ENCODE measurements around the gene HECTD2. TPM values are rescaled to one million over a fixed set of nuclear protein-coding genes. Genes with fewer than 3 reads are reported as not detected.

The HECTD2 gene
- total and polyA plus RNA-seq, 7 donors: 2.4 to 29.3 (median 25.5) TPM

DNA sequence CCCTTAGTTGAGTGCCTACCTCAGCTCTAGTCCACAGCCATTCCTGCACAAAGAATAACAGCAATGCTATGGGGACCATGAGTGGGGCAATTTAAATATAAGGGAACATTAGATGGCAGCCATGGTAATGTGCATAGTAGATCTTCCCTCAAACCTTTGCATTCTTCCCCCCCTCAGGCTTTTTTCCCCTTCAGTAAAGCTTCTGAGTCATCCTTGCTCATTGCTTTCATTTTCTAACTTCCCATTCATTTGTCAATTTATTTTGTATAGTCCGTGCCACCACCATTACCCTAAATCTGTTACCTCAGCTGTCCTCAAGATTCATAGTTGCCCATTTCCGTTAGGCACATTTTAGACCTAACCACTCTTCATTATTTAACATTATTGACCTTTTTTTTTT lies 10.7 kb downstream of the HECTD2 start:
- TF ChIP-seq, protein P1, sequence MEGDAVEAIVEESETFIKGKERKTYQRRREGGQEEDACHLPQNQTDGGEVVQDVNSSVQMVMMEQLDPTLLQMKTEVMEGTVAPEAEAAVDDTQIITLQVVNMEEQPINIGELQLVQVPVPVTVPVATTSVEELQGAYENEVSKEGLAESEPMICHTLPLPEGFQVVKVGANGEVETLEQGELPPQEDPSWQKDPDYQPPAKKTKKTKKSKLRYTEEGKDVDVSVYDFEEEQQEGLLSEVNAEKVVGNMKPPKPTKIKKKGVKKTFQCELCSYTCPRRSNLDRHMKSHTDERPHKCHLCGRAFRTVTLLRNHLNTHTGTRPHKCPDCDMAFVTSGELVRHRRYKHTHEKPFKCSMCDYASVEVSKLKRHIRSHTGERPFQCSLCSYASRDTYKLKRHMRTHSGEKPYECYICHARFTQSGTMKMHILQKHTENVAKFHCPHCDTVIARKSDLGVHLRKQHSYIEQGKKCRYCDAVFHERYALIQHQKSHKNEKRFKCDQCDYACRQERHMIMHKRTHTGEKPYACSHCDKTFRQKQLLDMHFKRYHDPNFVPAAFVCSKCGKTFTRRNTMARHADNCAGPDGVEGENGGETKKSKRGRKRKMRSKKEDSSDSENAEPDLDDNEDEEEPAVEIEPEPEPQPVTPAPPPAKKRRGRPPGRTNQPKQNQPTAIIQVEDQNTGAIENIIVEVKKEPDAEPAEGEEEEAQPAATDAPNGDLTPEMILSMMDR (IDR thresholded peaks at IDR 0.05): no peak
- no peak for TF ChIP-seq EP300 (IDR thresholded peaks at IDR 0.05)
- no peak for TF ChIP-seq POLR2A (IDR thresholded peaks at IDR 0.05)
- TF ChIP-seq POLR2AphosphoS5 (IDR thresholded peaks at IDR 0.05): no peak
- no peaks in the 10 kb centered on the region for H3K36me3 ChIP-seq
- no peak overlapping the region for H3K4me3 ChIP-seq
- no peak for DNase-seq
- peaks cover 0 to 11% (median 9%) of the 10 kb centered on the region in 4 donors for H3K4me1 ChIP-seq
- intact Hi-C loops (cut with DNase I): no loop called here
- WGBS, 2 donors: 85 to 87% methylated on average over 2 of the region's 2 CpGs
- no peaks in the 10 kb centered on the region for H3K27me3 ChIP-seq
- no peak overlapping the region for H3K27ac ChIP-seq
- H3K9me3 ChIP-seq: no peaks in the 10 kb centered on the region

DNA sequence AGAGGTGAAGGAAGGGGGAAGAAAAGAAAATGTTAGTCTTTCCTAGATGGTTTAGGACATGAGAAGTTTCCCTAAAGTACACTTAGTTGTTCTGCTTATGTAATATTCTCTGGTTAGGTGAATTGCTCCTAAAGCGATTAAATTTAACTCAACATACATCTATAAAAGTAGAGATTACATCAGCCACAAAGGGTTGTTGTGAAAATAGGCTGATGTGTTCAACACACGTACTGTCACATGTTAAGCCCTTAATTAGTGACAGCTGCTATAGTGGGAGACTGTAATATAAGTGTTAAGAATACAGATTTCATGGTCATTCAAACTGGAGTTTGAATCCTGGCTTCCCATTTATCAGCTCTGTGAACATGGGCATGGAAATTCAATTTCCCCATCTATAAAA lies 12.8 kb downstream of the HECTD2 start:
- intact Hi-C loops (cut with DNase I): no loop called here
- WGBS, 2 donors: 51 to 82% methylated on average over 2 of the region's 2 CpGs
- DNase-seq: no peak
- no peak overlapping the region for H3K4me3 ChIP-seq
- H3K4me1 ChIP-seq: no peaks in the 10 kb centered on the region
- TF ChIP-seq EP300 (IDR thresholded peaks at IDR 0.05) (no peak), POLR2AphosphoS5 (IDR thresholded peaks at IDR 0.05) (no peak), POLR2A (IDR thresholded peaks at IDR 0.05) (no peak)
- TF ChIP-seq, protein P1 (IDR thresholded peaks at IDR 0.05): no peak
- no peak overlapping the region for H3K27ac ChIP-seq
- H3K9me3 ChIP-seq: no peaks in the 10 kb centered on the region
- no peaks in the 10 kb centered on the region for H3K36me3 ChIP-seq
- H3K27me3 ChIP-seq: no peaks in the 10 kb centered on the region

DNA sequence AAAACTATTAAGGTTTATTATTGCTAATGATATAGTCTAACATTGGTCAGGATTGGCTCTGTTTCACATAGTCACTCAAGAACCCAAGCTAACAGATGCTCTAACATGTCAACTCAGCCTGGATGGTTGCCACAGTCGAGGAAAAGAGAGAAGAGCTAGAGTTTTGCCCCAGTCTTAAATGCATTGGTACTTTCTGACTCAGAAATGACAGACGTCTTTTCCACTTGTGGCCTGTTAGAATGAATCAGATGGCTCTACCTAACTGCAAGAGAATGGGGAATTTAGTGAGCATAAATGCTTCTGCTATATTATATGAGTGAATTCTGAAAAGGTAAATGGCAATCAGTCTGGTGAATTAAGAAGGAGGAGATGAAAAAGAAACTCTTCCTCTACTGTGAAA lies 13.9 kb downstream of the HECTD2 start:
- WGBS, 2 donors: 75% methylated on average over 2 of the region's 2 CpGs
- intact Hi-C loops (cut with DNase I): no loop called here
- no peak overlapping the region for H3K4me3 ChIP-seq
- TF ChIP-seq POLR2AphosphoS5 (IDR thresholded peaks at IDR 0.05): no peak
- TF ChIP-seq, protein P1 (IDR thresholded peaks at IDR 0.05): no peak
- no peak for TF ChIP-seq POLR2A (IDR thresholded peaks at IDR 0.05)
- TF ChIP-seq EP300 (IDR thresholded peaks at IDR 0.05): no peak
- no peaks in the 10 kb centered on the region for H3K4me1 ChIP-seq
- no peaks in the 10 kb centered on the region for H3K9me3 ChIP-seq
- H3K27me3 ChIP-seq: no peaks in the 10 kb centered on the region
- H3K27ac ChIP-seq: no peak overlapping the region
- no peak for DNase-seq
- no peaks in the 10 kb centered on the region for H3K36me3 ChIP-seq

DNA sequence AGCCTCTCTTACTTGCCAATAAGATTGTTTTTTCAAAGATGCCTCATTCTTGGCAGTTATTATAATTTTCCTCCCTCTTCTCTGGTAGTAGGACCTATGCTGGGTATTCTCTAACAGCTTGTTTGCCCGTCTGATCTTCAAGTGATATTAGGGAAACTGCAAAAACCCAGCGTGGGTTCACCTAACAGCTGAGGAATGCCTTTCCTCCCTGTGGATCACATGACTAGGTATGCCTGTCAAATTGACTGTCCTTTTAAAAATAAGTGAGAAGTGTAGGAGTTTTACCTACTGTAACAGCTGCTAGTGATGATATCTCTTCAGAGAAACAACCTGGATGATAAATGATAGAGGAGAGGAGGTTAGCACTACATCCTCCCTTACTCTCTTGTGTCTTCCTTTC lies 22.0 kb downstream of the HECTD2 start:
- WGBS, 2 donors: 82 to 88% methylated on average over 2 of the region's 2 CpGs
- DNase-seq: no peak
- no peak for TF ChIP-seq POLR2AphosphoS5 (IDR thresholded peaks at IDR 0.05)
- TF ChIP-seq EP300 (IDR thresholded peaks at IDR 0.05): no peak
- TF ChIP-seq, protein P1 (IDR thresholded peaks at IDR 0.05): no peak
- no peak for TF ChIP-seq POLR2A (IDR thresholded peaks at IDR 0.05)
- peaks cover 0 to 11% (median 0%) of the 10 kb centered on the region in 4 donors for H3K36me3 ChIP-seq
- H3K9me3 ChIP-seq: no peaks in the 10 kb centered on the region
- no peaks in the 10 kb centered on the region for H3K27me3 ChIP-seq
- peaks cover 0 to 9% (median 8%) of the 10 kb centered on the region in 4 donors for H3K4me1 ChIP-seq
- intact Hi-C loops (cut with DNase I): no loop called here
- H3K4me3 ChIP-seq: no peak overlapping the region
- H3K27ac ChIP-seq: no peak overlapping the region

DNA sequence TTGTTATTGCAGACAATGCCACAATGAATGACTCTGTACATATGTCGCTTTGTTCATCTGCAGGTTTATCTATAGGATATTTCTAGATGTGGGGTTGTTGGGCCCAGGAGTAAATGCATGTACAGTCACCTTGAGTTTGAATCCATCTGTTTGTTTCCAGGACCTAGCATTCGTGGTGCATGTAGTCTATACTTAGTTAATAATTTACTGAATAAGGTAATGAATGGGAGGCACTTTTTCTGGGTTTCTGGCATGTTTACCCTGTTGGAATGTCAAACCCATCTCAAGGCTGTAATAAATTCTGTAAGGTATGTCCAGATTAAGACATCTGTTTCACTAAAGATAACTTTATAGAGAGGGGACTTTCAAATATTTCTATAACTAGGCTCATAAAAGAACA lies 23.5 kb downstream of the HECTD2 start:
- Histone ChIP-seq H3K4me3 (no peak overlapping the region), H3K9me3 (no peaks in the 10 kb centered on the region), H3K36me3 (peaks cover 0 to 18% (median 2%) of the 10 kb centered on the region in 4 donors), H3K27ac (no peak overlapping the region), H3K27me3 (no peaks in the 10 kb centered on the region), H3K4me1 (peaks cover 0 to 9% (median 8%) of the 10 kb centered on the region in 4 donors)
- no peak for DNase-seq
- TF ChIP-seq POLR2A (IDR thresholded peaks at IDR 0.05) (no peak), POLR2AphosphoS5 (IDR thresholded peaks at IDR 0.05) (no peak), EP300 (IDR thresholded peaks at IDR 0.05) (no peak)
- TF ChIP-seq, protein P1 (IDR thresholded peaks at IDR 0.05): no peak
- WGBS, 2 donors: 54 to 73% methylated on average over 2 of the region's 2 CpGs
- intact Hi-C loops (cut with DNase I): no loop called here

All from sigmoid colon (tissue), 7 donors.